Choroid plexus epithelial cell (primary cell): ENCODE measurements around the gene PSMD5.

ENCODE experiments used
- DNase-seq: peaks from one replicate; pipeline ENCODE4 v3.0.0-alpha.2; 2010; ENCODE audit warnings: low read depth
- H3K4me3 ChIP-seq: 2 replicates; pipeline ENCODE4 v1.5.1; 2011; ENCODE audit warnings: low read depth, mild to moderate bottlenecking, control low read depth, low read length, moderate library complexity
- CTCF ChIP-seq: conservative IDR thresholded peaks from 2 replicates; pipeline ENCODE4 v1.5.1; 2011; ENCODE audit warnings: low read depth, mild to moderate bottlenecking, control low read depth, inconsistent platforms, low read length, moderate library complexity

The PSMD5 gene

GRCh38 chr9:120791161-120791560, 51.6 kb downstream of the PSMD5 start:
- DNase-seq = no peak
- TF ChIP-seq CTCF = no peak
- no peak overlapping the region for H3K4me3 ChIP-seq

GRCh38 chr9:120787933-120788332, 54.8 kb downstream of the PSMD5 start:
- DNase-seq = no peak
- no peak overlapping the region for H3K4me3 ChIP-seq
- no peak for TF ChIP-seq CTCF

- no peak for TF ChIP-seq CTCF
- H3K4me3 ChIP-seq = no peak overlapping the region
- DNase-seq = peak; percentile 27
These were observed 59.1 kb downstream of the PSMD5 start for GRCh38 chr9:120783602-120784047.

- no peak for TF ChIP-seq CTCF
- H3K4me3 ChIP-seq = no peak overlapping the region
- no peak for DNase-seq
These were observed 61.5 kb downstream of the PSMD5 start for GRCh38 chr9:120781236-120781635.

- DNase-seq = no peak
- no peak overlapping the region for H3K4me3 ChIP-seq
- TF ChIP-seq CTCF = no peak
These were observed 62.4 kb downstream of the PSMD5 start for GRCh38 chr9:120780367-120780766.

- no peak overlapping the region for H3K4me3 ChIP-seq
- no peak for TF ChIP-seq CTCF
- DNase-seq = no peak
These were observed 63.5 kb downstream of the PSMD5 start for GRCh38 chr9:120779227-120779626.

GRCh38 chr9:120778758-120779157, 64.0 kb downstream of the PSMD5 start:
- no peak overlapping the region for H3K4me3 ChIP-seq
- TF ChIP-seq CTCF = no peak
- no peak for DNase-seq
